GM23338 (cell line): ENCODE measurements around the gene ZNF451.

Experiments used
- CREB1 ChIP-seq: fragments of 250-450 bp; sonication (Bioruptor Pico); IDR thresholded peaks from 2 replicates; pipeline ENCODE4 v1.5.0; 2020; ENCODE audit warnings: low read depth, mild to moderate bottlenecking, moderate library complexity
- CTCF ChIP-seq, 2 experiments: fragments of 200-600 bp in 1 of 2; sonication (generic) in 1 of 2; conservative IDR thresholded peaks; 2 replicates each; pipeline versions ENCODE4 v1.5.1 to v1.6.1; 2016 to 2017; ENCODE audit warnings: antibody characterized with exemption in 2 of 2, low read depth in 2 of 2, mild to moderate bottlenecking in 2 of 2, moderate library complexity in 1 of 2
- ETS1 ChIP-seq: IDR thresholded peaks from 2 replicates; pipeline ENCODE4 v1.6.1; 2016; ENCODE audit warnings: antibody characterized with exemption
- EZH2 ChIP-seq: fragments of 200-600 bp; sonication (generic); IDR thresholded peaks from one replicate; pipeline ENCODE4 v1.8.0; 2017; ENCODE audit warnings: antibody characterized with exemption, mild to moderate bottlenecking, low read depth; ENCODE audit not compliant: unreplicated experiment
- EZH2phosphoT487 ChIP-seq: fragments of 200-600 bp; sonication (generic); IDR thresholded peaks from one replicate; pipeline ENCODE4 v1.8.1; 2018; ENCODE audit warnings: antibody characterized with exemption; ENCODE audit not compliant: unreplicated experiment
- NANOG ChIP-seq: IDR thresholded peaks from 2 replicates; pipeline ENCODE4 v1.6.1; 2016; ENCODE audit warnings: antibody characterized with exemption, borderline replicate concordance
- POLR2AphosphoS5 ChIP-seq: IDR thresholded peaks from 2 replicates; pipeline ENCODE4 v1.6.1; 2016; ENCODE audit warnings: antibody characterized with exemption, low read depth
- REST ChIP-seq: IDR thresholded peaks from one replicate; pipeline ENCODE4 v1.6.1; 2018; ENCODE audit warnings: antibody characterized with exemption; ENCODE audit not compliant: unreplicated experiment
- STAT1 ChIP-seq: IDR thresholded peaks from one replicate; pipeline ENCODE4 v1.6.1; 2016; ENCODE audit warnings: antibody characterized with exemption; ENCODE audit not compliant: unreplicated experiment

- TF ChIP-seq EZH2 (no peak), EZH2phosphoT487 (no peak), CTCF (conservative IDR thresholded peaks at IDR 0.05; ENCODE audit: low read depth in 2 of 2) (no peak), NANOG (no peak), STAT1 (no peak), ETS1 (no peak), REST (no peak), POLR2AphosphoS5 (no peak), CREB1 (CRISPR knock-in tag) (no peak)
Observed at GRCh38 chr6:57173886-57174510, 84.0 kb downstream of the ZNF451 start.
